ENCODE data around the gene ST6GALNAC4.
"Not testable (repeated sequence)": the region's sequence is repeated elsewhere in the genome, so short reads cannot be mapped to it uniquely, and the experiment has no call there.

ST6GALNAC4 gene

DNA sequence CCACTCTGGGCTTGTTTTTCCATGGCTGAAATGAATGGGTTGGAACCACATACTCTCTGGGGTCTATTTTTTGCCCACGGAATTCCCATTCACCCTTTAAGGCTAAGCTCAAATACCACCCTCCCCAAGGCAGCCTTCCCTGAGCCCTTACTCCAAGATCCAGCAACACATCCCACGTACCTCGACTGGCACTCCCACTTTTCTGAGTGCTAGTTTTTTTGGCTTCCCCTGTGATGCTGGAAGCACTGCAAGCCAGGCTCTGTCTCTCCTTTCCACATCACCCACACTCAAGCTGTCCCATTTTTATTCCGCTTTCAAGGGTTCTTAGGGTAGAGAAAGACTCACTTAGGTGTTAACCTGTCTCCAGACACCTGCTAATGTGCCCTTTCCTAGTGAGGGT lies 23.4 kb downstream of the ST6GALNAC4 start:
- no peak for DNase-seq (ENCODE audit: low read depth in 1 of 2, low spot score in 1 of 2)

DNA sequence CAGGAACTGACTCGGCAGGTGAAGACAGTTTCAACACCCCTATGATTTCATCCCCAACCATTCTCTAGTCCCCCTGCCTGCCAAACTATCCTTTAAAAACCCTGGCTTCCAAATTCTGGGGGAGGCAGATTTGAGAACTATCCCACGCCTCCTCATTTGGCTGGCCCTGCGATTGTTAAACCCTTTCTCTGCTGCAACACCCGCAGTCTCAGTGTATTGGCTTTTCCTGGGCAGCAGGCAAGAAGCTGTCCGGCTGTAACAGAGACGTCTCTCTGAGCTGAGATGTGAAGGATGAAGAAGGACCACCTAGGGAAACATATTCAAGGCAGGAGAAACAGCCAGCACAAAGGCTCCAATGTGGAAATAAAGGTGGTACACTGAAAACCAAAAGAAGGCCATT lies 24.0 kb downstream of the ST6GALNAC4 start:
- no peak for DNase-seq (ENCODE audit: low read depth in 1 of 2, low spot score in 1 of 2)

- no peak for DNase-seq (ENCODE audit: low read depth in 1 of 2, low spot score in 1 of 2)
These were observed 26.8 kb downstream of the ST6GALNAC4 start for GRCh38 chr9:127890053-127890452.

GRCh38 chr9:127887792-127888191 lies 29.0 kb downstream of the ST6GALNAC4 start:
- DNase-seq (ENCODE audit: low read depth in 1 of 2, low spot score in 1 of 2), result no peak

GRCh38 chr9:127886401-127886972 lies 30.4 kb downstream of the ST6GALNAC4 start:
- DNase-seq (ENCODE audit: low read depth in 1 of 2, low spot score in 1 of 2), result no peak

DNA sequence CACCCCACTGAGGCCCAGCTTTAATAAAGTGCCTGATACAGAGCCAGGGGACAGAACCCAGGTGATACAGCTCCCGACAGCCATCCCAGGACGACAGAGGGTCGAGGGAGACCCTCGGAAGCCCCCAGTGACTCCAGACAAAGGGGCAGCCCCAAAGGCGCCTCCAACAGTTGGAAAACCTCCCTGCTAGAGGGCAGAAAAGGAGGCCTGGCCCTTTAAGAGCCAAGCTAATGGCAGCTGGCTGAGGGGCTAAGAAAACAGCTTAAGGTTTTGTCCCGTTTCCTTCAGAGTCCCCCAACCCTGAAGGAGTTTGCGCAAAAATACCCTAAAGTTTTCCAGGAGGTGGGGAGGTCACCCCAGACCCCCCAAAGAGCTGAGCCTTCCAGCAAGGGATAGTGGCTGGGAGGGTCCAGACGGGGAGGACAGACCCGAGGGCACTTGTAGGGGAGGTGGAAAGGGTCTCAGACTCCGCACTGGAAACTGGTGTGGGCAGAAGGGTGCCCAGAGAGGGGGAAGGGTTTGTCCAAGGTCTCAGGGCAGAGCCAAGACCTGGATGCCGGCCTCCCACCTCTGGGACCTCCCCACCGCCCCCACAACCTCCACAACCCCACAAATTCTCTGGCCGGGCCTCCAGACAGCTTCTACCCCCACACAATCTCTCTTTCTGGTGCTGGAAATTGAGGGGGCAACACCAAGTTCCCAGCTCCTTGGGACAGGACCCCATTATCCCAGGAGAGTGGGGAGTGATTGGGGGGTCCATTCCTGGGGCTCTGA lies 31.1 kb downstream of the ST6GALNAC4 start:
- DNase-seq (ENCODE audit: low read depth in 1 of 2, low spot score in 1 of 2), result no peak

GRCh38 chr9:127884976-127885490 lies 31.8 kb downstream of the ST6GALNAC4 start:
- DNase-seq (ENCODE audit: low read depth in 1 of 2, low spot score in 1 of 2), result no peak

DNA sequence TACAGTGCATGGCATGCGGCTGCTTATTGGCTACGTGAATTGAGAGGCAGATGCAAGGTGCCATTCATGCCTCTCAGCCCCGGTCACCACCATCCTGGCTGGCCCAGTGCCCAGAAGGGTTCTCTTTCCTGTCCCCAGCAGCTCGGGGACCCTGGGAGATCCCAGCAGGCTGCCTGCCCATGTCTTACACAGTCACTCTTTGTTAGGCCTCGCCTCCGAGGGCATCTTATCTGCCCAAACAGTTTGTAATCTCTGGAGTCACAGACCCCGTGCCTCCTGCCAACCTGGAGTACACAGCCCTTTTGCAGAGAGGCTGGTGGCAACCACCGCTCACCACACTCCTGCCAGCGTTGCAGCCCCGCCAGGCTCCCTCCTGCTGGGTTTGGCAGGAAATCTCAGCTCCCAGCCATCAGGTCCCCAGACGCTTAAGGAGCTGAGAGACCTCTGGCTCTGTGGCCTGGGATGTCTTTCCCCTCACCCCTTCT lies 32.4 kb downstream of the ST6GALNAC4 start:
- DNase-seq (ENCODE audit: low read depth in 1 of 2, low spot score in 1 of 2), result no peak

GRCh38 chr9:127883959-127884358 lies 32.9 kb downstream of the ST6GALNAC4 start:
- DNase-seq (ENCODE audit: low read depth in 1 of 2, low spot score in 1 of 2), result no peak

DNA sequence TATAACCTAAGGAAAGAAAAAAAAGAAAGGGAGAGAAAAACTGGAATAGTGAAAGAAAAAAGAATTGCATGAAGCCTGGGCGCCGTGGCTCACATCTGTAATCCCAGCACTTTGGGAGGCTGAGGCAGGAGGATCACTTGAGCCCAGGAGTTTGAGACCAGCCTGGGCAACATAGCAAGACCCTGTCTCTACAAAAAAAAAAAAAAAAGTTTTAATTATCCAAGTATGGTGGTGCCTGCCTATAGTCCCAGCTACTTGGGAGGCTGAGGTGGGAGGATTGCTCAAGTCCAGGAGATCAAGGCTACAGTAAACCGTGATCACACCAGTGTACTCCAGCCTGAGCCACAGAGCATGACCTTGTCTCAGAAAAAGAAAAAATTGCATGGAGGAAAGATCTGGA lies 35.1 kb downstream of the ST6GALNAC4 start:
- not testable (repeated sequence) for DNase-seq (ENCODE audit: low read depth in 1 of 2, low spot score in 1 of 2)

- no peak for DNase-seq (ENCODE audit: low read depth in 1 of 2, low spot score in 1 of 2)
These were observed 36.7 kb downstream of the ST6GALNAC4 start for GRCh38 chr9:127880143-127880542.

DNA sequence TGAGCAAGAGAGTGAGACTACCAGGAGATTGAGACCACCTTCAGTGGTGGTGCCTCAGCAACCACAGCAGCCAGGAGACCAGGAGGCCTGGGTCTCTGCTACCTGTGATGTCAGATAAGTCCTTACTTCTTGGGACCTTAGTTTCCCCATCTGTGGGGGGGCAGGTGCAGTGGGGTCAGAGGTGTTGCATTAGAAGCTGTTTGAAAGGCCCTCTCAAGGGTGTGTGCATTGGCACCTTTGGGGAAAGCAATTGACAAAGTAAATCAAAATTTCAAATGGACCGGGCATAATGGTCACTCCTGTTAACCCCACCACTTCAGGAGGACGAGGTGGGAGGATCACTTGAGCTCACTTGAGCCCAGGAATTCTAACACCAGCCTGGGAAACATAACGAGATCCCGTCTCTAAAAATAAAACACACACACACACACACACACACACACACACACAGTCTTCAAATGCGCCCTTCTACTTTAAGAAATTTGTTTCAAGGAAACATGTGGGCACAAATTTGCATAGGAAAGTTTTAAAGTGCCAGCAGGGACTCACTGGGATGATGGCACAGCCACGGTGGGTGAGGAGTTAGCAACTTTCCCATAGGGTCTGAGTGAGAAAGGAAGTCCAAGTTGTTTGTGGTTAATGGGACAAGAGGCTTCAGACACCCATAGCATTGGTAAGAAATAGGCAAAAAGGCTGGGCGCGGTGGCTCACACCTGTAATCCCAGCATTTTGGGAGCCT lies 38.0 kb downstream of the ST6GALNAC4 start:
- no peak for DNase-seq (ENCODE audit: low read depth in 1 of 2, low spot score in 1 of 2)

DNA sequence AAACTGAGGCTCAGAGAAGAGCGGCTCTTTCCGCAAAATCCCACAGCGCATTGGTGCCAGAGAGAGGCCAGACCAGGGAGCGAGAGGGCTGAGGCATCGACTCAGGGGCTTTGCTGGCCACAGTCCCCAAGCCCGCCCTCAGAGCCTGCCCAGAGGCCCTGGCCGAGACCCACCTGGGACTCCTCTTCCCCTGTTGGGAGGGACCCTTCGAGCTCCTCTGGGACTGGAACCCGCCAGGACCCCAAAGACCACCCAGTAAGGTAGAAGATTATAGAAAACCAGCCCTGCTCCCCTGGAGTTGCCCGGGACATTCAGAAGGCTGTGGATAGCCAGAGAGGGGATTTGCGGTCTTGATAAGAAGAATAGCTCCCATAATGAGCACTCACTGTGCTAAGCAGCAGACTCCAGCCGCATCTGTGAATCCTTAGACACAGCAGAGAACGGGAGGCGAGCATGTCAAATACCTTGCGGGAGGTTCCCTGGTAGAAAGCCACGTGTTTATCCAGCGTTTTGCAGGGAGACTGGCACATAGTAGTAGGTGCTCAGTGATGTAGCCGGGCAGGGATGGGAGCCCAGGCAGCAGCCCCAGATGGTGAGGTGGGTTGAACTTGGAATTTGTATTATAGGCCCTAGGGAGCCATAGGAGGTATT lies 38.7 kb downstream of the ST6GALNAC4 start:
- DNase-seq (ENCODE audit: low read depth in 1 of 2, low spot score in 1 of 2), result no peak

GRCh38 chr9:127877566-127877998 lies 39.3 kb downstream of the ST6GALNAC4 start, which contains the start of gene AK1:
TSS of gene AK1 (minus strand) at chr9:127877675. CDS start at chr9:127874617, 3,058 bp downstream.
- DNase-seq (ENCODE audit: low read depth in 1 of 2, low spot score in 1 of 2), result no peak

DNA sequence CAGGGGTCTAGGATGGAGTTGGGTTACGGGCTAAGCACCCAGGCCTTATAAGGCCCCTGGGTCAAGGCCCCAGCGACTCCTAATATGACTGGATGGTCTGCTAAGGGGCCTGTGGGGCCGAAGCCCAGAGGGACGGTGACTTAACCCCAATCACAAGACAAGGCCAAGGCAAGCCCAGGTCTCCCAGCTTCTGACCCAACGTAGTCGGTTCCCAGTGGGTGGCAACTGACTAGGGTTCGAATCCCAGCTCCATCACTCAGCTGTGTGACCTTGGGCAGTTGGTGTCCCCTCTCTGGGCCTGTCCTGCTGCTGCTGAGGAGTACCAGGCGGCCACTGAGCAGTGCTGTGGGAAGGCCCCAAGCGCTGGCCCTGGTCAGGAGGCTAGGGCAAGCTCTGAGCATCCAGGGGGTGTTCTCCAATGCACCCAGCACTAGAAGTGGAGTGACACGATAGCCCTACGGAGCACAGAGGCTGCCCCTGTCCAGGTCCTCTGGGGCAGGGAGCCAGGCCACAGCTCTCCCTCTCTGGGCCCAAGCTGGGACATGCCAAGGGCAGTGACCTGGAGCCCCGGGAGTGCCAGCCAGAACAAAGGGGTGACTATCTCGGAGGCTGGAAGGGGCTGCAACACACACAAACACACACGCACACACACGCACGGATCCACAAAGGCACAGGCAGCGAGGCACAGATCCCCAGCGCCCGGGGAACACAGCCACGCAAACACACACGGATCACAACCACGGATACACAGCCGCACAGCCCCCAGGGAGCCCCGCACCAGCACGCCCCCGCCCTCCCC lies 39.9 kb downstream of the ST6GALNAC4 start:
- DNase-seq (ENCODE audit: low read depth in 1 of 2, low spot score in 1 of 2), result no peak

GRCh38 chr9:127876026-127876763 lies 40.6 kb downstream of the ST6GALNAC4 start:
- DNase-seq (ENCODE audit: low read depth in 1 of 2, low spot score in 1 of 2), result no peak

DNA sequence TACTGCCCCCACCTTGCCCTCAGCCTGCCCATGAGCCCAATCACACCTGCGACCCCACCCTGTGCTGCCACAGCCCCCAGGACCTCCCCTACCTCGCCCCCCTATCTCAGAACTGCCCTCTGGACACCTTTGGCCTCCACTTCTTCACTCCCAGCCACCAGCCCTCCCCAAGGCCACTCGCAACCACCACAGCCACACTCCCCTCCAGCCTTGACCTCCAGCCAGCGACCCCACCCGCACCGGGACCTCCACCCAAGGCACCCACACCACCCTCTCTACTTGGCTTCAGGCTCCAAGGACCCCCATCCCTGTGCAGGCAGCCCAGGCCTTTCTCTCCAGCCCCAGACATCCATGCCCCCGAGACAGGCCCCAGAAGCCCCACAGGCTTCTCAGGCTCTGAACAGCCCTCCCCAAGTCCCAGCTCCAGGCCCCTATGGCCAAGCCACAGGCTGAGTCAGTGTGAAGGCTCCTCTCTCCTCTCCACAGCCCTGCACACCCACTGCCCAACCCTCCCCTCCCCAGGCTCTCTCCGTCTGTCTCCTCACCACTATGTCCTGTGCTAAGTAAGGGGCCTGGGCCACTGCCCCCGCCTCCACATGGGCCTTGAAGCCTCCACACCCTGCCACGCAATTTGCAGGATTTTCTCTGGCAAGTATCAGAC lies 41.4 kb downstream of the ST6GALNAC4 start:
- no peak for DNase-seq (ENCODE audit: low read depth in 1 of 2, low spot score in 1 of 2)

GRCh38 chr9:127874301-127875221 lies 42.3 kb downstream of the ST6GALNAC4 start:
- DNase-seq (ENCODE audit: low read depth in 1 of 2, low spot score in 1 of 2), result no peak

All from stimulated activated CD4-positive, alpha-beta T cell treated with anti-CD3 and anti-CD28 coated beads, Interleukin-15, amount 100 ng/mL, for 1 hour (primary cell).